GM12878 (cell line): ENCODE results near the gene MDC1. TPM values are rescaled to one million over a fixed set of nuclear protein-coding genes. Genes with fewer than 3 reads are reported as not detected.

Experiments used
- BACH1 ChIP-seq: fragments of 450-650 bp; IDR thresholded peaks from 2 replicates; pipeline ENCODE4 v1.6.1; 2017; ENCODE audit warnings: mild to moderate bottlenecking, borderline replicate concordance
- BHLHE40 ChIP-seq, 2 experiments: fragments of 450-650 bp in 1 of 2; IDR thresholded peaks; 2 replicates each; pipeline ENCODE4 v1.6.1; 2011 to 2017; ENCODE audit warnings: low read depth in 2 of 2, borderline replicate concordance in 1 of 2, improper control_type of control experiment in 1 of 2, low read length in 1 of 2, mild to moderate bottlenecking in 1 of 2
- CHD1 ChIP-seq: IDR thresholded peaks from 2 replicates; pipeline ENCODE4 v1.6.1; 2012; ENCODE audit warnings: low read depth, low read length, improper control_type of control experiment
- DPF2 ChIP-seq: fragments of 450-650 bp; IDR thresholded peaks from 2 replicates; pipeline ENCODE4 v1.6.1; 2017; ENCODE audit warnings: mild to moderate bottlenecking
- FOXK2 ChIP-seq: fragments of 450-650 bp; IDR thresholded peaks from 2 replicates; pipeline ENCODE4 v1.6.1; 2017; ENCODE audit warnings: mild to moderate bottlenecking, moderate library complexity
- GATAD2B ChIP-seq: fragments of 450-650 bp; conservative IDR thresholded peaks from 2 replicates; pipeline ENCODE4 v1.6.1; 2017; ENCODE audit warnings: low read depth, mild to moderate bottlenecking, moderate library complexity
- HCFC1 ChIP-seq: fragments of 150-350 bp; IDR thresholded peaks from 2 replicates; pipeline ENCODE4 v1.6.1; 2014; ENCODE audit warnings: low read length
- IKZF1 ChIP-seq: fragments of 450-650 bp; conservative IDR thresholded peaks from 2 replicates; pipeline ENCODE4 v1.6.1; 2017; ENCODE audit warnings: antibody characterized with exemption, mild to moderate bottlenecking
- MTA2 ChIP-seq: fragments of 450-650 bp; IDR thresholded peaks from 2 replicates; pipeline ENCODE4 v1.6.1; 2016; ENCODE audit warnings: low read depth, mild to moderate bottlenecking, moderate library complexity
- MTA3 ChIP-seq: IDR thresholded peaks from 2 replicates; pipeline ENCODE4 v1.6.1; 2012; ENCODE audit warnings: low read length, inconsistent platforms, borderline replicate concordance
- MXI1 ChIP-seq: fragments of 150-350 bp; IDR thresholded peaks from 2 replicates; pipeline ENCODE4 v1.6.1; 2011; ENCODE audit warnings: low read depth, mild to moderate bottlenecking, inconsistent platforms, low read length, improper control_type of control experiment
- MYB ChIP-seq: fragments of 150-350 bp; IDR thresholded peaks from 2 replicates; pipeline ENCODE4 v1.6.1; 2014; ENCODE audit warnings: mild to moderate bottlenecking, low read depth, low read length, borderline replicate concordance
- MYC ChIP-seq: IDR thresholded peaks from 2 replicates; pipeline ENCODE4 v1.6.1; 2011; ENCODE audit warnings: mild to moderate bottlenecking, low read length, moderate library complexity, inconsistent platforms; ENCODE audit not compliant: insufficient read depth, insufficient replicate concordance, insufficient read length, severe bottlenecking
- NR2F1 ChIP-seq: fragments of 450-650 bp; conservative IDR thresholded peaks from 2 replicates; pipeline ENCODE4 v1.6.1; 2017; ENCODE audit warnings: mild to moderate bottlenecking
- NRF1 ChIP-seq: conservative IDR thresholded peaks from 2 replicates; pipeline ENCODE4 v1.6.1; 2011; ENCODE audit warnings: mild to moderate bottlenecking, low read depth, low read length, improper control_type of control experiment
- PAX8 ChIP-seq: fragments of 450-650 bp; IDR thresholded peaks from 2 replicates; pipeline ENCODE4 v1.6.1; 2017; ENCODE audit warnings: mild to moderate bottlenecking, moderate library complexity
- POLR2A ChIP-seq: IDR thresholded peaks from 2 replicates; pipeline ENCODE4 v1.6.1; 2011; ENCODE audit warnings: low read depth, mild to moderate bottlenecking, low read length
- RCOR1 ChIP-seq: conservative IDR thresholded peaks from 2 replicates; pipeline ENCODE4 v1.6.1; 2012; ENCODE audit warnings: low read depth, low read length, improper control_type of control experiment
- SMAD1 ChIP-seq: fragments of 450-650 bp; IDR thresholded peaks from 2 replicates; pipeline ENCODE4 v1.6.1; 2018; ENCODE audit warnings: mild to moderate bottlenecking, low read depth; ENCODE audit not compliant: partially characterized antibody
- STAT1 ChIP-seq: fragments of 450-650 bp; conservative IDR thresholded peaks from 2 replicates; pipeline ENCODE4 v1.6.1; 2014; ENCODE audit warnings: antibody characterized with exemption, mild to moderate bottlenecking
- TAF1 ChIP-seq: IDR thresholded peaks from 2 replicates; pipeline ENCODE4 v1.6.1; 2011; ENCODE audit warnings: mild to moderate bottlenecking, low read depth, low read length, borderline replicate concordance
- TARDBP ChIP-seq: IDR thresholded peaks from 2 replicates; pipeline ENCODE4 v1.6.1; 2016; ENCODE audit warnings: borderline replicate concordance
- TCF3 ChIP-seq: IDR thresholded peaks from 2 replicates; pipeline ENCODE4 v1.6.1; 2012; ENCODE audit warnings: low read depth, mild to moderate bottlenecking, low read length, borderline replicate concordance; ENCODE audit not compliant: insufficient read depth
- YY1 ChIP-seq: IDR thresholded peaks from 2 replicates; pipeline ENCODE4 v1.6.1; 2011; ENCODE audit warnings: low read depth, mild to moderate bottlenecking, low read length
- polyA plus RNA-seq, 11 experiments: library from polyadenylated mRNA; depleted of rRNA in 4 of 11; unstranded in 6 of 11; stranded (reverse) in 5 of 11; fragments of >200 nt; fragmentation: Nextera tagmentation in 4 of 11; fragmentation: Illumina TruSeq in 1 of 11; extraction: Ambion mirVana in 4 of 11; extraction: Trizol in 1 of 11; gene quantifications; 1 replicate in 1 of 11; 2 replicates in 10 of 11; pipeline versions ENCODE4 v1.2.1 to v1.2.3, GENCODE V29; 2011 to 2016; ENCODE audit warnings: inconsistent platforms in 2 of 11, missing spikeins in 2 of 11, low read depth in 1 of 11
- total RNA-seq, 4 experiments: library from RNA; depleted of rRNA in 3 of 4; stranded (reverse); fragments of >200 nt in 3 of 4; fragmentation: Illumina TruSeq in 1 of 4; extraction: Trizol in 1 of 4; gene quantifications; 2 replicates each; pipeline versions ENCODE4 v1.2.1 to v1.2.3, GENCODE V29; 2013 to 2021
- TF ChIP-seq, protein P1 (sequence below): IDR thresholded peaks from 2 replicates; pipeline ENCODE4 v1.6.1; 2012; ENCODE audit warnings: low read depth, low read length, improper control_type of control experiment
- TF ChIP-seq, protein P2 (sequence below), 3 experiments: IDR thresholded peaks in 2 of 3; conservative IDR thresholded peaks in 1 of 3; 2 replicates each; pipeline ENCODE4 v1.5.1; 2011; ENCODE audit warnings: low read depth in 3 of 3, low read length in 3 of 3, mild to moderate bottlenecking in 3 of 3, control low read depth in 2 of 3, moderate library complexity in 2 of 3, inconsistent platforms in 1 of 3, mixed read lengths in 1 of 3; ENCODE audit not compliant: control insufficient read depth in 2 of 3, insufficient read depth in 1 of 3; ENCODE audit errors: extremely low read depth in 1 of 3
- TF ChIP-seq, protein P3 (sequence below): IDR thresholded peaks from 2 replicates; pipeline ENCODE4 v1.6.1; 2011; ENCODE audit warnings: borderline replicate concordance, low read depth, mild to moderate bottlenecking, moderate library complexity, mixed read lengths, low read length; ENCODE audit not compliant: insufficient read depth; ENCODE audit errors: extremely low read length

The MDC1 gene
- total and polyA plus RNA-seq, 10 of the 15 experiments (the other 5 are each of a cell fraction or from before 2014, with no cell fraction given): 5.1 to 62.5 (median 22.4) TPM

GRCh38 chr6:30717129-30717844, at the start of gene MDC1 (continued):
- TF ChIP-seq TAF1: peak; percentile 95
- TF ChIP-seq TCF3: peak; percentile 99
- peak; percentile 92 for TF ChIP-seq IKZF1
- TF ChIP-seq MYB: peak; percentile 80; the same call in 1 of the 2 replicates
- TF ChIP-seq, protein P1, sequence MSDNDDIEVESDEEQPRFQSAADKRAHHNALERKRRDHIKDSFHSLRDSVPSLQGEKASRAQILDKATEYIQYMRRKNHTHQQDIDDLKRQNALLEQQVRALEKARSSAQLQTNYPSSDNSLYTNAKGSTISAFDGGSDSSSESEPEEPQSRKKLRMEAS: peak; percentile 55; the same call in 1 of the 2 replicates
- TF ChIP-seq POLR2A: peak; percentile 80
- TF ChIP-seq YY1: peak; percentile 97
- peak; percentile 43 for TF ChIP-seq SMAD1
- TF ChIP-seq MXI1: peak; percentile 88
- TF ChIP-seq, protein P2, sequence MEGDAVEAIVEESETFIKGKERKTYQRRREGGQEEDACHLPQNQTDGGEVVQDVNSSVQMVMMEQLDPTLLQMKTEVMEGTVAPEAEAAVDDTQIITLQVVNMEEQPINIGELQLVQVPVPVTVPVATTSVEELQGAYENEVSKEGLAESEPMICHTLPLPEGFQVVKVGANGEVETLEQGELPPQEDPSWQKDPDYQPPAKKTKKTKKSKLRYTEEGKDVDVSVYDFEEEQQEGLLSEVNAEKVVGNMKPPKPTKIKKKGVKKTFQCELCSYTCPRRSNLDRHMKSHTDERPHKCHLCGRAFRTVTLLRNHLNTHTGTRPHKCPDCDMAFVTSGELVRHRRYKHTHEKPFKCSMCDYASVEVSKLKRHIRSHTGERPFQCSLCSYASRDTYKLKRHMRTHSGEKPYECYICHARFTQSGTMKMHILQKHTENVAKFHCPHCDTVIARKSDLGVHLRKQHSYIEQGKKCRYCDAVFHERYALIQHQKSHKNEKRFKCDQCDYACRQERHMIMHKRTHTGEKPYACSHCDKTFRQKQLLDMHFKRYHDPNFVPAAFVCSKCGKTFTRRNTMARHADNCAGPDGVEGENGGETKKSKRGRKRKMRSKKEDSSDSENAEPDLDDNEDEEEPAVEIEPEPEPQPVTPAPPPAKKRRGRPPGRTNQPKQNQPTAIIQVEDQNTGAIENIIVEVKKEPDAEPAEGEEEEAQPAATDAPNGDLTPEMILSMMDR (IDR thresholded peaks at IDR 0.05 in 2 of 3, conservative IDR thresholded peaks at IDR 0.05 in 1 of 3; ENCODE audit: control insufficient read depth in 2 of 3, extremely low read depth in 1 of 3, insufficient read depth in 1 of 3, low read depth in 3 of 3, low read length in 3 of 3): peak; percentile 8 to 29 (median 17); a peak in 3 of 6 replicates
- peak; percentile 50 to 87 for TF ChIP-seq BHLHE40 (IDR thresholded peaks at IDR 0.05; ENCODE audit: borderline replicate concordance in 1 of 2, low read depth in 2 of 2, low read length in 1 of 2)
- TF ChIP-seq MYC: peak; percentile 47
- peak; percentile 98 for TF ChIP-seq DPF2
- peak; percentile 57; the same call in 1 of the 2 replicates for TF ChIP-seq FOXK2
- TF ChIP-seq PAX8: no peak
- peak; percentile 86; the same call in 1 of the 2 replicates for TF ChIP-seq CHD1
- TF ChIP-seq, protein P3, sequence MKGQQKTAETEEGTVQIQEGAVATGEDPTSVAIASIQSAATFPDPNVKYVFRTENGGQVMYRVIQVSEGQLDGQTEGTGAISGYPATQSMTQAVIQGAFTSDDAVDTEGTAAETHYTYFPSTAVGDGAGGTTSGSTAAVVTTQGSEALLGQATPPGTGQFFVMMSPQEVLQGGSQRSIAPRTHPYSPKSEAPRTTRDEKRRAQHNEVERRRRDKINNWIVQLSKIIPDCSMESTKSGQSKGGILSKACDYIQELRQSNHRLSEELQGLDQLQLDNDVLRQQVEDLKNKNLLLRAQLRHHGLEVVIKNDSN: no peak
- TF ChIP-seq NR2F1: peak; percentile 94
- peak; percentile 77; the same call in 1 of the 2 replicates for TF ChIP-seq TARDBP
- TF ChIP-seq NRF1: peak; percentile 6; the same call in 1 of the 2 replicates
- peak; percentile 91 for TF ChIP-seq MTA2
- TF ChIP-seq HCFC1: peak; percentile 77
- peak; percentile 57; the same call in 1 of the 2 replicates for TF ChIP-seq GATAD2B
- peak; percentile 88 for TF ChIP-seq BACH1
- TF ChIP-seq MTA3: no peak
- no peak for TF ChIP-seq RCOR1
- no peak for TF ChIP-seq STAT1
- TF ChIP-seq, all 136 proteins: peak for 71
